Psoas muscle (tissue), 8 donors: ENCODE results near the gene DMD. TPM values are rescaled to one million over a fixed set of nuclear protein-coding genes. Genes with fewer than 3 reads are reported as not detected.

Experiments used
- ATAC-seq, 4 donors: fragments of 200-7000 bp; cut with Tn5 transposase; one replicate each; pipeline ENCODE4 v1.9.1; 2020; ENCODE audit warnings: moderate library complexity in 3 of 4, mild to moderate bottlenecking in 2 of 4
- DNase-seq, 2 donors: peaks; one replicate each; pipeline ENCODE4 v3.0.0-alpha.2; 2020
- H3K27ac ChIP-seq: fragments of 200-600 bp; one replicate; pipeline ENCODE4 v1.8.0; 2022
- H3K27me3 ChIP-seq, 3 donors: fragments of 200-600 bp in 1 of 3; one replicate each; pipeline versions ENCODE4 v1.6.1 to v1.8.0; 2013 to 2022; ENCODE audit warnings: low read length in 2 of 3, mild to moderate bottlenecking in 2 of 3, moderate library complexity in 1 of 3; ENCODE audit not compliant: insufficient read depth in 3 of 3
- H3K36me3 ChIP-seq, 2 donors: fragments of 200-600 bp in 1 of 2; one replicate each; pipeline versions ENCODE4 v1.6.1 to v1.8.0; 2013 to 2022; ENCODE audit warnings: low read depth in 1 of 2, mild to moderate bottlenecking in 1 of 2, moderate library complexity in 1 of 2; ENCODE audit not compliant: insufficient read depth in 1 of 2
- H3K4me1 ChIP-seq: fragments of 200-600 bp; one replicate; pipeline ENCODE4 v1.8.0; 2022
- H3K4me3 ChIP-seq: fragments of 200-600 bp; one replicate; pipeline ENCODE4 v1.8.0; 2022; ENCODE audit warnings: mild to moderate bottlenecking
- H3K9me3 ChIP-seq: fragments of 200-600 bp; one replicate; pipeline ENCODE4 v1.8.0; 2022
- CTCF ChIP-seq: fragments of 200-600 bp; IDR thresholded peaks from one replicate; pipeline ENCODE4 v1.8.0; 2022; ENCODE audit warnings: antibody characterized with exemption
- WGBS, 3 donors: extraction: QIAGEN DNeasy Blood & Tissue Kit; methylation state at CpG; one replicate each; pipeline versions ENCODE4 v1.1.6 to v1.1.7; 2013; 5-methylcytosine and 5-hydroxymethylcytosine counted together
- intact Hi-C, 2 donors: fragments of 100-400 bp; cut with DNase I; formaldehyde crosslinking; loops; one replicate each; pipeline versions ENCODE4 v1.11.0 to v1.14.2; 2022
- polyA plus RNA-seq, 3 donors: library from polyadenylated mRNA; stranded (reverse); fragments of 200-250 nt; gene quantifications; one replicate each; pipeline ENCODE4 v1.2.3, GENCODE V29; 2013
- total RNA-seq, 4 donors: library from RNA; stranded (reverse); fragmentation: NEBNext Ultra II Directional in 2 of 4; extraction: Animal tissue kit (Norgen Biotek cat#: 25700) in 2 of 4; gene quantifications; one replicate each; pipeline versions ENCODE4 v1.2.1 to v1.2.4, GENCODE V29; 2021 to 2023
- donor health status: healthy with polysubstance abuse.
- donor health status: DM: no; HTN: no; CAD: no; lungs with moderate emphysema.
- donor health status: Bipolar disorder and iron deficiency.
- donor health status: healthy.
- donor health status: DM: yes; HTN: yes; CAD: no.
- donor health status: DM: no; HTN: no; CAD: no.
- donor health status: DM: no; HTN: no; CAD: no.
- donor health status: DM: yes; HTN: yes; CAD: no.

DMD gene
- total and polyA plus RNA-seq, 7 donors = 6.8 to 170 (median 86.5) TPM

- TF ChIP-seq CTCF = no peak
- DNase-seq (no peak), ATAC-seq (no peak)
- no peaks in the 10 kb centered on the region for H3K27me3 ChIP-seq
- no peaks in the 10 kb centered on the region for H3K36me3 ChIP-seq
- intact Hi-C loops = no loop called here
- H3K27ac ChIP-seq = no peak overlapping the region
- 70 to 76% (median 76%) methylated on average over 4 of the region's 4 CpGs for WGBS, 3 donors
- no peaks in the 10 kb centered on the region for H3K9me3 ChIP-seq
- H3K4me1 ChIP-seq = no peaks in the 10 kb centered on the region
- no peak overlapping the region for H3K4me3 ChIP-seq
Observed at GRCh38 chrX:31323658-31324057, 1887.7 kb downstream of the DMD start.

- Histone ChIP-seq H3K27ac (no peak overlapping the region), H3K27me3 (no peaks in the 10 kb centered on the region), H3K9me3 (no peaks in the 10 kb centered on the region), H3K36me3 (no peaks in the 10 kb centered on the region), H3K4me1 (no peaks in the 10 kb centered on the region), H3K4me3 (no peak overlapping the region)
- intact Hi-C loops = no loop called here
- ATAC-seq (no peak), DNase-seq (no peak)
- TF ChIP-seq CTCF = no peak
- 77 to 83% (median 79%) methylated on average over 1 of the region's 1 CpG for WGBS, 3 donors
Observed at GRCh38 chrX:31320740-31321139, 1890.6 kb downstream of the DMD start.

GRCh38 chrX:31319586-31319985, 1891.8 kb downstream of the DMD start:
- WGBS, 3 donors = 43 to 66% (median 45%) methylated on average over 2 of the region's 2 CpGs
- DNase-seq (no peak), ATAC-seq (no peak)
- H3K9me3 ChIP-seq = no peaks in the 10 kb centered on the region
- TF ChIP-seq CTCF = no peak
- H3K27ac ChIP-seq = no peak overlapping the region
- no peak overlapping the region for H3K4me3 ChIP-seq
- H3K27me3 ChIP-seq = no peaks in the 10 kb centered on the region
- intact Hi-C loops = no loop called here
- H3K4me1 ChIP-seq = no peaks in the 10 kb centered on the region
- no peaks in the 10 kb centered on the region for H3K36me3 ChIP-seq

GRCh38 chrX:31318866-31319265, 1892.5 kb downstream of the DMD start:
- Histone ChIP-seq H3K4me3 (no peak overlapping the region), H3K27ac (no peak overlapping the region), H3K36me3 (no peaks in the 10 kb centered on the region), H3K9me3 (no peaks in the 10 kb centered on the region), H3K4me1 (no peaks in the 10 kb centered on the region), H3K27me3 (no peaks in the 10 kb centered on the region)
- ATAC-seq = no peak
- WGBS, 3 donors = 62 to 94% (median 79%) methylated on average over 4 of the region's 4 CpGs
- intact Hi-C loops = no loop called here
- no peak for DNase-seq
- no peak for TF ChIP-seq CTCF

GRCh38 chrX:31316340-31316991, 1894.9 kb downstream of the DMD start:
- TF ChIP-seq CTCF = no peak
- H3K36me3 ChIP-seq = no peaks in the 10 kb centered on the region
- DNase-seq (no peak), ATAC-seq (no peak)
- H3K27ac ChIP-seq = no peak overlapping the region
- H3K27me3 ChIP-seq = no peaks in the 10 kb centered on the region
- no peak overlapping the region for H3K4me3 ChIP-seq
- WGBS, 3 donors = 71 to 92% (median 83%) methylated on average over 2 of the region's 2 CpGs
- no peaks in the 10 kb centered on the region for H3K4me1 ChIP-seq
- intact Hi-C loops = no loop called here
- H3K9me3 ChIP-seq = no peaks in the 10 kb centered on the region
